ENCODE measurements around the gene MBIP.
"Not testable (repeated sequence)": the region's sequence is repeated elsewhere in the genome, so short reads cannot be mapped to it uniquely, and the experiment has no call there.

Gene MBIP

GRCh38 chr14:36320200-36320896, at the start of gene MBIP:
Gene MBIP (minus strand): TSS chr14:36320637. CDS start chr14:36320588, 49 bp downstream.
- Mint-ChIP-seq H3K9me3 (no peaks in the 10 kb centered on the region), H3K4me1 (peaks cover 22% of the 10 kb centered on the region), H3K27me3 (peaks cover 9% of the 10 kb centered on the region)

GRCh38 chr14:36367985-36368774, 47.7 kb upstream of the MBIP start:
- H3K4me3 Mint-ChIP-seq: no peak overlapping the region
- H3K36me3 Mint-ChIP-seq: no peaks in the 10 kb centered on the region
- no peak overlapping the region for H3K27ac Mint-ChIP-seq
- ATAC-seq: no peak
- no peaks in the 10 kb centered on the region for H3K4me1 Mint-ChIP-seq
- H3K27me3 Mint-ChIP-seq: no peaks in the 10 kb centered on the region
- no peaks in the 10 kb centered on the region for H3K9me3 Mint-ChIP-seq

More at GRCh38 chr14:36320200-36320896, at the start of gene MBIP:
- Mint-ChIP-seq H3K36me3 (no peaks in the 10 kb centered on the region), H3K4me3 (peak within 1 kb of the TSS; percentile 94), H3K27ac (peak within 1 kb of the TSS; percentile 89)
- ATAC-seq: peak; percentile 99

- H3K9me3 Mint-ChIP-seq: no peaks in the 10 kb centered on the region
- ATAC-seq: no peak
Observed at GRCh38 chr14:36365766-36366165, 45.3 kb upstream of the MBIP start.

GRCh38 chr14:36363704-36364103, 43.3 kb upstream of the MBIP start:
- no peaks in the 10 kb centered on the region for H3K27me3 Mint-ChIP-seq
- H3K4me3 Mint-ChIP-seq: no peak overlapping the region
- H3K9me3 Mint-ChIP-seq: no peaks in the 10 kb centered on the region
- no peak overlapping the region for H3K27ac Mint-ChIP-seq
- no peaks in the 10 kb centered on the region for H3K36me3 Mint-ChIP-seq
- no peak for ATAC-seq
- H3K4me1 Mint-ChIP-seq: no peaks in the 10 kb centered on the region

More at GRCh38 chr14:36365766-36366165, 45.3 kb upstream of the MBIP start:
- Mint-ChIP-seq H3K36me3 (no peaks in the 10 kb centered on the region), H3K4me1 (no peaks in the 10 kb centered on the region), H3K4me3 (no peak overlapping the region), H3K27ac (no peak overlapping the region), H3K27me3 (no peaks in the 10 kb centered on the region)

GRCh38 chr14:36362648-36363047, 42.2 kb upstream of the MBIP start:
- no peaks in the 10 kb centered on the region for H3K36me3 Mint-ChIP-seq
- H3K9me3 Mint-ChIP-seq: no peaks in the 10 kb centered on the region
- H3K27me3 Mint-ChIP-seq: no peaks in the 10 kb centered on the region
- H3K4me1 Mint-ChIP-seq: no peaks in the 10 kb centered on the region
- ATAC-seq: no peak
- H3K27ac Mint-ChIP-seq: no peak overlapping the region
- H3K4me3 Mint-ChIP-seq: no peak overlapping the region

- no peak overlapping the region for H3K27ac Mint-ChIP-seq
- no peaks in the 10 kb centered on the region for H3K27me3 Mint-ChIP-seq
- no peak overlapping the region for H3K4me3 Mint-ChIP-seq
- no peaks in the 10 kb centered on the region for H3K36me3 Mint-ChIP-seq
- peaks cover 4% of the 10 kb centered on the region for H3K9me3 Mint-ChIP-seq
- ATAC-seq: no peak
- no peaks in the 10 kb centered on the region for H3K4me1 Mint-ChIP-seq
Observed at GRCh38 chr14:36361210-36361853, 40.9 kb upstream of the MBIP start.

- no peak overlapping the region for H3K4me3 Mint-ChIP-seq
Observed at GRCh38 chr14:36356862-36357261, 36.4 kb upstream of the MBIP start.

GRCh38 chr14:36346052-36346451, 25.6 kb upstream of the MBIP start:
- Mint-ChIP-seq H3K36me3 (no peaks in the 10 kb centered on the region), H3K27ac (no peak overlapping the region), H3K9me3 (no peaks in the 10 kb centered on the region), H3K27me3 (peaks cover 23% of the 10 kb centered on the region), H3K4me1 (no peaks in the 10 kb centered on the region), H3K4me3 (no peak overlapping the region)
- no peak for ATAC-seq

More at GRCh38 chr14:36356862-36357261, 36.4 kb upstream of the MBIP start:
- Mint-ChIP-seq H3K27ac (no peak overlapping the region), H3K9me3 (peaks cover 8% of the 10 kb centered on the region), H3K36me3 (no peaks in the 10 kb centered on the region), H3K4me1 (no peaks in the 10 kb centered on the region), H3K27me3 (no peaks in the 10 kb centered on the region)
- ATAC-seq: no peak

- Mint-ChIP-seq H3K4me3 (no peak overlapping the region), H3K4me1 (no peaks in the 10 kb centered on the region), H3K27ac (no peak overlapping the region), H3K27me3 (peaks cover 26% of the 10 kb centered on the region), H3K36me3 (no peaks in the 10 kb centered on the region), H3K9me3 (no peaks in the 10 kb centered on the region)
- no peak for ATAC-seq
Observed at GRCh38 chr14:36344211-36344610, 23.8 kb upstream of the MBIP start.

- H3K9me3 Mint-ChIP-seq, H3K4me3 Mint-ChIP-seq, H3K27ac Mint-ChIP-seq, H3K4me1 Mint-ChIP-seq, ATAC-seq, H3K36me3 Mint-ChIP-seq: not testable (repeated sequence)
- H3K27me3 Mint-ChIP-seq: peaks cover 34% of the 10 kb centered on the region
Observed at GRCh38 chr14:36341811-36342210, 21.4 kb upstream of the MBIP start.

- H3K27ac Mint-ChIP-seq: no peak overlapping the region
- no peak for ATAC-seq
- no peak overlapping the region for H3K4me3 Mint-ChIP-seq
Observed at GRCh38 chr14:36340276-36340890, 19.9 kb upstream of the MBIP start.

GRCh38 chr14:36339816-36340215, 19.4 kb upstream of the MBIP start:
- Mint-ChIP-seq H3K4me1 (no peaks in the 10 kb centered on the region), H3K27ac (no peak overlapping the region), H3K4me3 (no peak overlapping the region), H3K27me3 (peaks cover 46% of the 10 kb centered on the region), H3K9me3 (no peaks in the 10 kb centered on the region), H3K36me3 (no peaks in the 10 kb centered on the region)
- no peak for ATAC-seq

More at GRCh38 chr14:36340276-36340890, 19.9 kb upstream of the MBIP start:
- Mint-ChIP-seq H3K9me3 (no peaks in the 10 kb centered on the region), H3K36me3 (no peaks in the 10 kb centered on the region), H3K27me3 (peaks cover 41% of the 10 kb centered on the region), H3K4me1 (no peaks in the 10 kb centered on the region)

GRCh38 chr14:36333119-36333518, 12.7 kb upstream of the MBIP start:
- H3K36me3 Mint-ChIP-seq: no peaks in the 10 kb centered on the region
- no peak for ATAC-seq
- no peak overlapping the region for H3K4me3 Mint-ChIP-seq
- H3K27ac Mint-ChIP-seq: no peak overlapping the region
- no peaks in the 10 kb centered on the region for H3K4me1 Mint-ChIP-seq
- peaks cover 49% of the 10 kb centered on the region for H3K27me3 Mint-ChIP-seq
- no peaks in the 10 kb centered on the region for H3K9me3 Mint-ChIP-seq

- not testable (repeated sequence) for H3K9me3 Mint-ChIP-seq, H3K27ac Mint-ChIP-seq, ATAC-seq, H3K4me3 Mint-ChIP-seq, H3K4me1 Mint-ChIP-seq, H3K36me3 Mint-ChIP-seq
- H3K27me3 Mint-ChIP-seq: peaks cover 58% of the 10 kb centered on the region
Observed at GRCh38 chr14:36327573-36327972, 7.1 kb upstream of the MBIP start.

GRCh38 chr14:36325853-36326252, 5.4 kb upstream of the MBIP start:
- peaks cover 51% of the 10 kb centered on the region for H3K27me3 Mint-ChIP-seq
- H3K9me3 Mint-ChIP-seq: peaks cover 10% of the 10 kb centered on the region
- no peak overlapping the region for H3K4me3 Mint-ChIP-seq
- H3K4me1 Mint-ChIP-seq: peaks cover 2% of the 10 kb centered on the region
- no peak overlapping the region for H3K27ac Mint-ChIP-seq
- no peak for ATAC-seq
- H3K36me3 Mint-ChIP-seq: no peaks in the 10 kb centered on the region

All from stimulated activated memory B cell treated with anti-CD40 and anti-IgM and Interleukin-4, amounts not matched to agents 10 μg/mL and 1 μg/mL and 100 μg/mL, for 72 hours (primary cell).